Islet precursor cell (in vitro differentiated cells): ENCODE data around the gene LMF1.

Experiments
- DNase-seq: peaks from one replicate; pipeline ENCODE4 v3.0.0-alpha.2; 2018

Gene LMF1

DNA sequence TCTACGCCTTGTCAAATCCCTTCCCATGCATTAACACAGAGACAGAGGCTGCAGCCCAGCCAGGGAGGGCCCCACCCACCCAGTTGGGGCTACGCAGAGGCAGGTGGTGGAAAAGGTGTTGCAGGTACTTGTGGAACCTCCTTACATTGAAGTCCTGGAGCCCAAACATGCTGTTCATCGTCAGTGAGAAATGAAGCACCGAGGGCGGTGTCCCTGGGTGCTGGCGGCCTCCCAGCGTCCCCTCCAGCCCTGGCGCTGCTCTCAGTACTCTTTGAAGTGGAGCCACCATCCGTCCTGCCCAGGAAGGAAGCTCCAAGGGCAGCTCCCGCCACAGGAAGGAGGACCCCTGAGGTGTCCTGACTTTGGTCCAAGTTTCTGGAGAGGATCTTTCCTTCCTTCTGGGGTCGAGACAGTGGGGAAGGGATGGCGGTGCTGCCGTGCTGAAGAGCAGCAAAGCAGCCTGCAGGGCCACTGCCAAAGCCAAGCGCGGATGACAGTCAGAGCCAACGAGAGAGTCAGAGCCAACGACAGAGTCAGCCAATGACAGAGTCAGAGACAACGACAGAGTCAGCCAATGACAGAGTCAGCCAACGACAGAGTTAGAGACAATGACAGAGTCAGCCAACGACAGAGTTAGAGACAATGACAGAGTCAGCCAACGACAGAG is 23.4 kb downstream of the LMF1 start:
- no peak for DNase-seq

DNA sequence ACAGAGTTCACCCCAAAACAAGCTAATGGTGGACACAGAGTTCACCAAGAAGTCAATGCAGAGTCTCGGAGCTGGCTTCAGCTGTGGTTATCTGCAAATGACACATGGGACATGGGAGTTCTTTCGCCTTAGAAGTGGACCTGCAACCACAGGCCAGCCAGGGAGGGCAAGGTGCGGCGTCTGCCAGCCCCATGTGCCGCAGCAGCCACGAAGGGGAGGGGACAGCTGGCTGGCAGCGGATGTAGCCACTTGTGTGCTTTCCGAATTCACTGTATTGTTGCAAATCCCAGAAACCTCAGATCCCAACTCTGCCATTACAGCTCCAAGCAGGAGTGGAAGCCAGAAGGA is 24.8 kb downstream of the LMF1 start:
- DNase-seq = no peak

DNA sequence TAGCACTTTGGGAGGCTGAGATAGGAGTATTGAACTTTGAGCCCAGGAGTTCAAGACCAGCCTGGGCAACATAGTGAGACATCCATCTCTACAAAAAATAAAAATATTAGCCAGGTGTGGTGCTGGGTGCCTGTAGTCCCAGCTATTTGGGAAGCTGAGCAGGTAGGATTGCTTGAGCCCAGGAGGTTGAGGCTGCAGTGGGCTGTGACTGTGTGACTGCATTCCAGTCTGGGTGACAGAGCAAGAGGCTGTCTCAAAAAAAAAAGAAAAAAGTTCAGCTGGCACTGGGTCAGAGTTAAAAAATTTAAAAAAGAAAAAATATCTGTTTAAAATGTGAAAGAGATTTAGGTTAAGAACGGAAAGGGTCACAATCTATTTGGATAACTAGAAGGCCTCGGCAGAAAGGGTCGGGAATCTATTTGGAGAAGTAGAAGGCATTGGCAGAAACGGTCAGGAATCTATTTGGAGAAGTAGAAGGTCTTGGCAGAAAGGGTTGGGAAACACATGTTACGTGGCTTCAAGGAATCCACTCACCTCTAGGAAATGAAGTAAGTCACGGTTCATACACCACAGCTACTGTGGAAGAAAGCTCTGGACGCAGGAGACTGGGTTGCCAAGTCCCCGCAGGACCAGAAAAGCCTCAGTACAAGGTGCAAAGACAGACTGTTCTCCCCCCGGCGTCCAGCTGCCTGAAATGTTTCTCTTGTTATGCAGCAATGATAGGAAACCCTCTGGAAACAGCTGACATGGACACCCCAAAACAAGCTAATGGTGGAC is 25.3 kb downstream of the LMF1 start:
- no peak for DNase-seq

DNA sequence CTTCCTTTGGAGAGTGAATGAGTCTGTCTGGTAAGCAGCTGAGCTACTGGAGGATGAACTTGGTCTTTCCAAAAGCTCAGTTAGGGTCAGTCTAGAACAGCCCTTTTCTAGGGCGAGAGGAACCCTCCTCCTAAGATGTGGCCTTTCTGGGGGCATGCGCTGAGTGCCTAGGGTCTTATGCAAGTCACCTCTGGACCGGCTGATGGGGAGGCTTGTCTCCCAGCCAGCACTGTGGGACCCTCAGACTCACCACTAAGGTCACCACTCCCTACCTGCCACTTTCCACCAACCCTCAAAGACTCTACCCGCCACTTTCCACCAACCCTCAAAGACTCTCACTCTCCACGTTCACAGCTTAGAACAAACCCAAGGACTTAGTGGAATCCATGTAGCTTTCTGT is 26.8 kb downstream of the LMF1 start:
- no peak for DNase-seq

DNA sequence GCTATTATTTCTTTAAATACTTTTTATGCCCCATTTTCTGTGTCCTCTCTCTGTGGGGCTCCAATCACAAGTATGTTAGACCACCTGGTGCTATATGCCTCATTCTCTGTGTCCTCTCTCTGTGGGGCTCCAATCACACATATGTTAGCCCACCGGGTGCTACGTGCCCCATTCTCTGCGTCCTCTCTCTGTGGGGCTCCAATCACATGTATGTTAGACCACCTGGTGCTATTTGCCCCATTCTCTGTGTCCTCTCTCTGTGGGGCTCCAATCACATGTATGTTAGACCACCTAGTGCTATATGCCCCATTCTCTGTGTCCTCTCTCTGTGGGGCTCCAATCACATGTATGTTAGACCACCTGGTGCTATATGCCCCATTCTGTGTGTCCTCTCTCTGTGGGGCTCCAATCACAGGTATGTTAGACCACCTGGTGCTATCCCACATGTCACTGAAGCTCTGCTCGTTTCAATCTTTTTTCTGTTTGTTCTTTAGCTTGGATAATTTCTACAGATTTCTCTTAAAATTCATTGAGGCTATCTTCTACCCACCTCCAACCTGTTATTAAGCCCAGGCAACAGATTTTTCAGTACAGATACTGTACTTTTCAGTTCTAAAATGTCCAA is 28.2 kb downstream of the LMF1 start:
- DNase-seq = no peak

DNA sequence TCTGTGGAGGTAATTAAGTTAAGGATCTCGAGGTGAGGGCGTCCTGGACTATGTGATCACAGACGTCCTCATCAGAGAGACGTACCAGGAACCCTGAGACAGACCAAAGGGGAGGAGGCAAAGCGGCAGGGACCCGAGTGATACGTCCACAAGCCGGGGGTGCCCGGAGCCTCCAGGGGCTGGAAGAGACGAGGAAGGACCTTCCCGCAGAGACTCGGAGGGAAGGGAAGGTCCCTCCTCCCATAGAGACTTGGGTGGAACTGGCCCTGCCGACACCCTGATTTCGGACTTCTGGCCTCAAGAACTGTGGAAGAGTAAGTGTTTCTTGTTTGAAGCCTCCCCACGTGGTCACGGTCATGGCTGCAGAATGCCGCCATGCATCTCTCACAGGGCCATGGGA is 30.8 kb downstream of the LMF1 start:
- no peak for DNase-seq

DNA sequence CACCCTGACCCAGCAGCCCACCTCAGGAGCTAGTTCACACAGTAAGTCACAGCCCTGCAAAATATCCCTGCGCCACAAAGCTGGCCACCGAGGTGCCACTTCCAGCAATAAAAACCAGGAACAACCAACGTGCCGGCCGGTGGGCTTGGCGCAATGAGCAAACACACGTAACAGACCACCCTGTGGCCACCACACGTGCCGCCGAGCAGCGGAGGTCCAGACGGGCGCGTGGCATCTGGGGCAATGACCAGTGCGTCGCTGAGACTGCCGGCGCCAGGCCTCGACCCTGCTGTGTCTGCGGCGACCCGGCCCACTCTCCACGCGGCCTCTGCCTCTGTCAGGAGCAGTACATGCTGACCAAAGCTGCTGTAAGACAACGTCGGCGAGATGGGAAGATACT is 31.5 kb downstream of the LMF1 start:
- DNase-seq = no peak

DNA sequence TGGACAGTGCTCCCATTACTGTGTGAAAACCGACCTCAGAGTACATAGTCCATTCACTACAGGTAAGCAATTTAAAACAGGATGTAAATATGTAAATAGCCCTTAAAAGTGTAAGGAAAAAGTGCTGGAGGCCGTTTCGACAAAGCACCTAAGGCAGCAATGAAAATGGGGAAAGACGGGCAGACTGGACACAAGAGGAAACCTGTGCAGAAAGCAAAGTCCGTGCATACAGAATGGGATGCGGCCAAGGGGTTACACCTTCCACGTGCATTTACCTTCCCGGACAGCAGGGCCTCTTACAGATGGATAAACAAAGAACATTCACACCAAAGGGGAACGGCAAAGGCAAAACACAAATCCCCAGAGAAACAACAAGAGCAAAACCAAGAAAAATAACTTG is 32.0 kb downstream of the LMF1 start:
- DNase-seq = no peak

DNA sequence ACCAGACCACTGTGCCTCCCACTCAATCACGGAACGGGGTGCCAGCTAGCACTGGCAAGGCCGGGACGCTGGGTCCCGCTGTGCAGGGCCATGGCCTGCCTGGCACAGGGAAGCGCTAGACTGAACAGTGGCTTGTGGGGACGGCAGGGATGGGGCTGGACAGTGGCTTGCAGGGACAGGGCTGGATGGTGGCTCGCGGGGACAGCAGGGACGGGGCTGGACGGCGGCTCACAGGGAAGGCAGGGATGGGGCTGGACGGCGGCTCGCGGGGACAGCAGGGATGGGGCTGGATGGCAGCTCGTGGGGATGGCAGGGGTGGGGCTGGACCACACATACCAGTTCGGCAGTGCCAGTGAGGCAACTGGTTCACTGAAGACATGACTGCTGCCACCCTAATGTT is 32.6 kb downstream of the LMF1 start:
- no peak for DNase-seq

DNA sequence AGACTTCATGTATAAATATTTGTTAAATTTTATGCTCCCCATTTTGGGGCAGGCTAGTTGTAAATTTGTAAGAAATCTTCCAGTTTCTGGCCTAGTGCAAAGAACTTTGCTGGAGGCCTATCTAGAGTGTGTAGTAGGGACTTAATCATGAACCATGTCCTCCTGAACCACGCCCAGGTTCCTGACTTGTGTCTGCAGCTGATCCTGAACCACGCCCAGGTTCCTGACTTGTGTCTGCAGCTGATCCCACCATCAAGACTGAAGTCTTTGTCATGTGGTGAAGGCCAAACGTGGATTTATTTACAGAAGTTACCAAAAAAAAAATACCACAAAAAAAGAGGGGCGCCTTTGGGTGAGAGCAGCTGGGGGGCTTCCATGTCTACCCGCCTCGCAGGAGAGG is 33.1 kb downstream of the LMF1 start:
- no peak for DNase-seq

DNA sequence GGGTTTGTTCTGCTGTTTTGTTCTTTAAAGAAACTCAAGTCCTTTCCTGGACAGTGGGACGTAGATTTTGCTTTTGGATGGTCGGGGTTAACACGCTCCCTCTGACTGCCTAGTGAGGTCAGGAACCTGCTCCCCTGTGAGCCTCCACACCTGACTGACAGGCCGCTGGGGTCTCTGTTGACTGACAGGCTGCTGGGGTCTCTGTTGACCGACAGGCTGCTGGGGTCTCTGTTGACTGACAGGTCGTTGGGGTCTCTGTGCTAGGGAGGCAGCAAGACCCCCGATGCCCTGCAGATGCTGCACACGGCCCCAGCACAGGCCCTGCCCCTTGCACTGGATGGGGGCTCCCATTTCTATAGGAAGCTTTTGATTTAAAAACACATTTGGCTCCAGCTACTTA is 33.5 kb downstream of the LMF1 start:
- DNase-seq = no peak

DNA sequence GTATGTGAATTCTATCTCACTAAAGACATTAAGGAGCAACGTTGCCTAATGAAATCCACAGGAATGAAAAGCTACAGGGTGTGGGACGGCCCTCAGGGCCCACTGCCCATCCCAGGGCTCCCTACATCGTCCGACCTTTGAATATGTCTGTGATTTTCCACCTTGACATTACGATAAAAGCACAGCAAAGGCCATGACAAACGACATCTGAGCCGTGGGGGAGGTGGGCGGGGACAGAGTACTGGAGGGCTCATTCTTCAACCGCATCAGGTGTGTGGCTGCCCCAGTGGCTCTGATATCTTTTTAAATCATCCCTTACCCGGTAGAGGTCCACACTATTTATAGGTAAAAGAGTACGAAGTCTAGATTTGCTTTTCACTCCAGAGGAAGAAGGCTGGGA is 35.1 kb downstream of the LMF1 start:
- no peak for DNase-seq

DNA sequence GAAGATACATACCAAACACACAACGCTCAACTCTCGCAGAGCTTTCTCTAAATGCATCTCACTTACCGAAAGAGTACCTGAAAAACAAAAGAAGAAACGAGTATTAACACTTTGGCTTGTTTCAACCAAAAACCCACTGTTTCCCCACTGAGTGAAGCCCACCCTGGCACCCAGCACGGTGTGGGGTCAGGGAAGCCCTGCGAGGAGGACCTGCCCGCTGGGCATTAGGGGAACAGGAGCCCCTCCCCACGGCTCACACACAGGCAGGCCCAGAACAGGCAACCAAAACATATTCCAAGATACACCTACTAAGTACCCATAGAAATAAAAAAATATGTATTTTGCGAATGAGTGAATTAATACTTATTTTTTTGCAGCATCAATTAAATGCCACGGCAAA is 36.6 kb downstream of the LMF1 start:
- DNase-seq = no peak

DNA sequence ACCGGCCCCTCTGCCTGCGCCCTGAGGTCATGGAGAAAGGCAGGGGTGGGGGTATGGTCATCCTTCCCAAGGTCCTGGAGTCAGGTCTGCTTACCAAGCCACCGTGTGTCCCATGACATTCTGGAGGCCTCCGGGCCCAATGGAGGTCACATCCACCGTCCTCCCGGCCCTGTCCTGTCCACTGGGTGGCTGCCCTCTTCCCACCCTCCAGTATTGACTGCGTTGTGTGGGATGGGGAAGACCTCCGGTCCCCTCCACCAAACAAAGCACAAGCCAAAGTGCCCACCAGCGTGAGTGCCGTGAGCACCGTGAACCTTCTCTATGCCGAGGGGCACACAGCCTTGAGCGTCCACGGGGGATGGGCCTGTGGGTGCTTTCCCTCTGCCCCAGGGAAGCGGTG is 37.2 kb downstream of the LMF1 start:
- no peak for DNase-seq

DNA sequence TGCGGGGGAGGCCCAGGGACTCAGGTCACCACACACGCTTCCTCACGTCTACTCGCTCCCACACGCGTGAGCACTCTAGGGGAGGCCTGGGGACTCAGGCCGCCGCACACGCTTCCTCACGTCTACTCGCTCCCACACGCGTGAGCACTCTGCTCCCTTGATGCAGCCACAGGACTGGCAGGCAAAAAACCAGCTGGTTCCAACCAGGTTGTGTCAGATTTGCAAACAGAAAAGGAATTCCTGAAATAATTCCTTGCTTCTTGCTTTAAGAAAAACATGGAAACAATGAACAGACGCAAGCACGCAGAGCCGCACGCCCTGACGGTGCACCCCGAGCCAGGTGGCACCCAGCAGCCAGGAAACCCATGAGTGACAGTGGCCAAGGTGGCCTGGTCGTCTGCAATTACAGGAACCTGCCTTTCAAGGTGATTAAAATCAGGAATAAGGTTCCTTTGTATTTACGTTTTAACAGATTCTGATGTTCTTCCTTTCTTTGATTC is 37.9 kb downstream of the LMF1 start:
- no peak for DNase-seq

DNA sequence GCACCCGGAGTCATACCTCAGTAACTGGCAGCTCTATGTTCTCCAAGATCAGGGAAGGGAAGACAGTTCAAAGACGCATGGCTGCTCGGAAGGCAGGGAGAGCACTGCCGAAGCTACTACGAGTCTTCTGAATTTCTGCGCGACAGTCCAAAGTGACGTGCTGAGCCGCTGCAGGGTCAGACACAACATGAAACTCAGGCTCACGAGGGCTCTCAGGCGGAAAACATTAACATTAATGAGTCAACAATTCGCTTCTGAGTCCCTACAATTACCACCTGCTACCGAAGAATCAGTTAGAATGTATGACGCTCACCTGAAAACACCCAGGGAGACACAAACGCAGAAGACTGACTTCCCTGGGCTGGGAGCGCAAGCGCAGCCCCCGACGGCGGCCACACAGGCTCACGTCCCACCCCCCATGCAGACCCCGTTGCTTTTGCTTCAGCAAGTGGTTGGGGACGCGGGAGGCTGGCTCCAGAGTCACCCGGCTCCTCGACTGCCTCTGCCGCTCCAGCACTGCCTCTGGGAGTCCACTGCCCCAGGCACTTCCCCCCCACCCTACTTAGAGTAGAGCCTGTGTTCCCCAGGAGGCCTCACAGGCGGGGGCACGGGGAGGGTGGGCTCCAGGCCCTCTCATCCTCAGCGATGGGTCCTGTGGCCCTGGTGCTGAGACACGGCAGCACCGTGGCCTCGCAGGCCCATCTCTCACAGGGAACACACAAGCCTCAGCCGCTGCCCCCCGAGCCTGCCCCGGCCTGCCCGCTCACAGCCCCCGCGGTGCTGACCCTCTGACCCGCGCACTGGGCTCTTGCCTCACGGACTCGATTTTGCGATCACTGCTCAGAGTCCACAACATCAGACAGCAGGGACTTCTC is 38.9 kb downstream of the LMF1 start:
- DNase-seq = no peak

DNA sequence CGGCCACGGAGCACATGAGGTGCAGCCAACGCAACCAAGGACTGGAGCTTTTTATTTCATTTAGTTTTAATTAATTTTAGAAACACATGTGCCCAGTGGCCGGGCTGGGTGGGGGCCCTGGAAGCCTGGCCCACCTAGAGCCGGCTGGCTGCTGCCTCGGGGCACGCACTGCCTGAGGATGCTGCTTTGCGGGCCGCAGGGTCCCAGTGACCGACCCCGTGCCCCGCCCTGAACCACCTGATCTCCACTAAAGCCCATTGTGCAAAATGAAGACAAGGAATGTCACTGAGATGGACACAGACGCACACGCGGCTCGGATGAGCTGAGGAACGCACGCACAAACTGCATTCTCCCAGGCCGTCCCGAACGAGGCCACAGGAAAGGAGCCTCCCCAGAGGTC is 39.6 kb downstream of the LMF1 start:
- DNase-seq = no peak

DNA sequence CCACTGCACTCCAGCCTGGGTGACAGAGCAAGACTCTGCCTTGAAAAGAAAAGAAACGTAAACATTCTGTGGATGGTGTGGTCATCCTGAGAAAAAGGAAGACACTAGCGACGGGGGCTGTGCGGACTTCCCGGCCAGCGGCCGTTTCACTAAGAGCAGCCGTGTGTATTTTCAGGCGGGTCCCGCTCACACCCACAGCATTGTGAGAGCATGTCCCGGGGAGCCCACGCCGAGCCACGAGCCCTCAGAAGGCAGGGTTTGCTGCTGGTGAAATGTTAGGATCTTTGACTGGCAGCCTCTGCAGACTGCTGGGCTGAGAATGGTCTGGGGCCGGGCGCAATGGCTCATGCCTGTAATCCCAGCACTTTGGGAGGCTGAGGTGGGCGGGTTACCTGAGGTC is 40.3 kb downstream of the LMF1 start:
- DNase-seq = no peak

DNA sequence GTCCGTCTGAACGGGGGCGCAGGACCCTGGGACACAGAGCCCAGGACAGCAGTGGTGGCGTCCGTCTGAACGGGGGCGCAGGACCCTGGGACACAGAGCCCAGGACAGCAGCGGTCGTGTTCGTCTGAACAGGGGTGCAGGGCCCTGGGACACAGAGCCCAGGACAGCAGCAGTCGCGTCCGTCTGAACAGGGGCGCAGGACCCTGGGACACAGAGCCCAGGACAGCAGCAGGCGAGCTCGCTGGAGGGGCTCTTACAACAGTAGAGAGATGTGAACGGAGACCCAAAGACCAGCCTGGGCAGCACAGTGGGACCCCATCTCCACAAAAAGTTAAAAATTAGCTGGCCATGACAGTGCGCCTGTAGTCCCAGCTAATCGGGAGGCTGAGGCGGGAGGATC is 40.7 kb downstream of the LMF1 start:
- no peak for DNase-seq

DNA sequence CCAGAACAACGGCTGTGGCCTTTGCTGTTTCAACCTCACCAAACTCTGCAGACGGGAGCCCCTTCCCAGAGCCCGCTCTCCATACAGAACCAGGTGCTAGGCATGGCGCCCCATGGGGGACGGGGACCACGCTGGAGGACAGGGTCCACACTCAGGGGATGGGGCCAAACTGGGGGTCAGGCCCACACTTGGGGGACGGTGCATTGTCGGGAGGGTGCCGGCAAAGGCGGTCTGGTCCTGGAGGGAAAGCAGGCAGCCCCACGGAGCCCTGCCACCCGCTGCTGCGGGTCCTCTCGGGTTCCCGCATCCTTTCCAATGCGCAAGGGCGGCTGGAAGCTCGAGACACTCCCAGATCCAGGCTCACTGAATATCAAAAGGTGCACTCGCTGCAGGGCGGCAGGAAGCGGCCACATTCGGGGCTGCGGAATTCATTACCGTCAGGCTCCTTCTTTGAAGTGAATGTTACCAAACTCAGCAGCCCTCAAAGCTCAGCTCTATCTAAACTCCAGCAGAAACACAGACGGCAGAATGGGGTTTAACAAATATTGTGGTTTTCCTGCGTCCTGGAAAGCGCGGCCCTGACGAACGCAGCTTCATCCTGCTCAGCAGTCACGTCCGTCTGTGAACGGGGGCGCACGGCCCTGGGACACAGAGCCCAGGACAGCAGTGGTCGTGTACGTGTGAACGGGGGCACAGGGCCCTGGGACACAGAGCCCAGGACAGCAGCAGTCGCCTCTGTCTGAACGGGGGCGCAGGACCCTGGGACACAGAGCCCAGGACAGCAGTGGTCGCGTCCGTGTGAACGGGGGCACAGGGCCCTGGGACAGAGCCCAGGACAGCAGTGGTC is 41.3 kb downstream of the LMF1 start:
- DNase-seq = no peak

DNA sequence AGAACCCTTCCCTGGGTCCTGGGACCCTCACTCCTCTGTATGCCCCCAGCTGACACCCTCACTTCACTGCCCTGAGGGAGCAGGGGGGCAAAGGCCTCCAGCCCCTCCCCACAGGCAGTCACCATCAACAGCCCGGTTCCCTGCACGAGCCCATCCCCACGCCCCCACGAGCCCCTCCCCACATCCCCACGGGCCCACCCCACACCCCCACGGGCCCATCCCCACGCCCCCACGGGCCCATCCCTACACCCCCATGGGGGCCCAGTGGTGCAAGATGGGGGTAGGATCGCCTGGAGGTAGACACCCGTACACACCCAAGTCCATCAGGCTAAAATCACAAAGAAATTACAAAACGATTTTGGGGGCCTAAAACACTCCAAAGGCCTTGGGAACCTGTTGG is 42.3 kb downstream of the LMF1 start:
- no peak for DNase-seq

DNA sequence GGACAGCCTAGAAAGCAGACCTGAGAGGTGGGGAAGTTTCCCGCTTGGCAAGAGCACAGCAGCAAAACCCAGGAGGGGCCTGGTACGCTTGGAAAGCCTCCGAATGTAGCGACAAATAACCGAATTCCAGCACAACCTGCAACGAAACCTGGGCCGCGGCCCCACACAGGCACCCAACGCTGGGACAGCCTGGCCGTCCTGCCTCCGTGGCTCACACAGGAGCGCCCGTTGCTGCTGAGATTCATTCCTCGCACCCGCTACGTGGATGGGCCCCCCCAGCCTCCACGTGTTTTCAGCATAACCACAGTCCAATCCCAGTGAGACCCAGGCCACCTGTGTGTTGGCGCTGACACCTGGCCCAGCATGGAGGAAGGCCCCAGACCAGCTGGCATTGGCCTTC is 42.9 kb downstream of the LMF1 start:
- DNase-seq = no peak
